Osteoblast (primary cell): Measurements from ENCODE around the gene AMPD3. TPM values are rescaled to one million over a fixed set of nuclear protein-coding genes. Genes with fewer than 3 reads are reported as not detected.

Experiments used
- DNase-seq: peaks from one replicate; pipeline ENCODE4 v3.0.0; 2011; ENCODE audit warnings: low spot score, mixed read lengths; ENCODE audit not compliant: insufficient read length; ENCODE audit errors: missing footprints
- H2AFZ ChIP-seq: 2 replicates; pipeline ENCODE4 v1.6.0; 2011; ENCODE audit warnings: mild to moderate bottlenecking, low read length
- H3K27ac ChIP-seq: 2 replicates; pipeline ENCODE4 v1.5.1; 2011; ENCODE audit warnings: mild to moderate bottlenecking, low read depth, low read length, moderate library complexity
- H3K27me3 ChIP-seq: 2 replicates; pipeline ENCODE4 v1.6.0; 2012; ENCODE audit warnings: mild to moderate bottlenecking, control low read depth, inconsistent platforms, low read length, moderate library complexity; ENCODE audit not compliant: insufficient read depth
- H3K36me3 ChIP-seq: 2 replicates; pipeline ENCODE4 v1.5.1; 2011; ENCODE audit warnings: mild to moderate bottlenecking, low read length, control low read depth, moderate library complexity; ENCODE audit not compliant: insufficient read depth
- H3K4me1 ChIP-seq: 2 replicates; pipeline ENCODE4 v1.5.1; 2011; ENCODE audit warnings: mild to moderate bottlenecking, low read length, control low read depth, moderate library complexity; ENCODE audit not compliant: insufficient read depth
- H3K4me2 ChIP-seq: 2 replicates; pipeline ENCODE4 v1.6.0; 2011; ENCODE audit warnings: mild to moderate bottlenecking, low read length; ENCODE audit not compliant: insufficient read depth
- H3K4me3 ChIP-seq: fragments of 200-600 bp; sonication (generic); 3 replicates; pipeline ENCODE4 v1.5.1; 2012; ENCODE audit warnings: mild to moderate bottlenecking, low read length, inconsistent platforms; ENCODE audit not compliant: insufficient read depth
- H3K79me2 ChIP-seq: 2 replicates; pipeline ENCODE4 v1.6.0; 2012; ENCODE audit warnings: mild to moderate bottlenecking, low read length, control low read depth, inconsistent platforms; ENCODE audit not compliant: insufficient read depth
- H3K9me3 ChIP-seq: 2 replicates; pipeline ENCODE4 v1.5.1; 2011; ENCODE audit warnings: low read depth, low read length, control low read depth
- H4K20me1 ChIP-seq: 2 replicates; pipeline ENCODE4 v1.6.0; 2012; ENCODE audit warnings: mild to moderate bottlenecking, low read length, control low read depth; ENCODE audit not compliant: insufficient read depth
- total RNA-seq: library from RNA; depleted of rRNA; stranded (reverse); fragments of >200 nt; gene quantifications from 2 replicates; pipeline ENCODE4 v1.2.3, GENCODE V29; 2012
- TF ChIP-seq, protein P1 (sequence below): IDR thresholded peaks from 2 replicates; pipeline ENCODE4 v1.5.1; 2011; ENCODE audit warnings: mild to moderate bottlenecking, low read depth, low read length, moderate library complexity; ENCODE audit errors: extremely low read depth

The AMPD3 gene
- total RNA-seq, 1 donor: 3.6 TPM

- Histone ChIP-seq H3K9me3 (no peaks in the 10 kb centered on the region), H4K20me1 (no peaks in the 10 kb centered on the region), H3K4me1 (peaks cover 43% of the 10 kb centered on the region), H3K4me3 (no peak overlapping the region), H3K4me2 (no peak overlapping the region), H3K27ac (no peak overlapping the region), H3K79me2 (peaks cover 56% of the 10 kb centered on the region), H2AFZ (no peak overlapping the region), H3K36me3 (peaks cover 26% of the 10 kb centered on the region), H3K27me3 (no peaks in the 10 kb centered on the region)
- no peak for DNase-seq
- TF ChIP-seq, protein P1, sequence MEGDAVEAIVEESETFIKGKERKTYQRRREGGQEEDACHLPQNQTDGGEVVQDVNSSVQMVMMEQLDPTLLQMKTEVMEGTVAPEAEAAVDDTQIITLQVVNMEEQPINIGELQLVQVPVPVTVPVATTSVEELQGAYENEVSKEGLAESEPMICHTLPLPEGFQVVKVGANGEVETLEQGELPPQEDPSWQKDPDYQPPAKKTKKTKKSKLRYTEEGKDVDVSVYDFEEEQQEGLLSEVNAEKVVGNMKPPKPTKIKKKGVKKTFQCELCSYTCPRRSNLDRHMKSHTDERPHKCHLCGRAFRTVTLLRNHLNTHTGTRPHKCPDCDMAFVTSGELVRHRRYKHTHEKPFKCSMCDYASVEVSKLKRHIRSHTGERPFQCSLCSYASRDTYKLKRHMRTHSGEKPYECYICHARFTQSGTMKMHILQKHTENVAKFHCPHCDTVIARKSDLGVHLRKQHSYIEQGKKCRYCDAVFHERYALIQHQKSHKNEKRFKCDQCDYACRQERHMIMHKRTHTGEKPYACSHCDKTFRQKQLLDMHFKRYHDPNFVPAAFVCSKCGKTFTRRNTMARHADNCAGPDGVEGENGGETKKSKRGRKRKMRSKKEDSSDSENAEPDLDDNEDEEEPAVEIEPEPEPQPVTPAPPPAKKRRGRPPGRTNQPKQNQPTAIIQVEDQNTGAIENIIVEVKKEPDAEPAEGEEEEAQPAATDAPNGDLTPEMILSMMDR: no peak
These were observed 79.3 kb downstream of the AMPD3 start for GRCh38 chr11:10534316-10534715.

DNA sequence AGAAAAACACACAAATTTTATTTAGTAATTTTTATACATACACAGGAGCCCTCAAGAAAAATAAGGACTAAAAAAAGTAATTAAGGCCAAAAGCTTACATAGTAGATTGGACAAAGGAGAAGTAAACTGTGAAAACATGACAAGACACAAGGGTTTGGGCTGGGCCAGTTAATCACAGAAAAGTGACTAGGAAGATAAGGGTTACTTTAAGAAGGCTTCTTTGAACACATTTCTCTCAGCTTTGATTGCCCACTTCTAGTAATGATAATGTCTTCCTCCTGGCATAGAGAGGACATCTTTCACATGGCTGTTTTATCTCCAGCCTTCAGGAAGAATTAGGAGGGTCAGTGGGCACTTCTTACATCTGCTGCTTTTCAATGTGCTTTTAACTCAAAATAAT lies 82.5 kb downstream of the AMPD3 start:
- H3K4me2 ChIP-seq: no peak overlapping the region
- H3K4me1 ChIP-seq: peaks cover 39% of the 10 kb centered on the region
- no peaks in the 10 kb centered on the region for H3K27me3 ChIP-seq
- no peaks in the 10 kb centered on the region for H3K9me3 ChIP-seq
- no peak for DNase-seq
- no peak overlapping the region for H3K4me3 ChIP-seq
- no peak overlapping the region for H3K27ac ChIP-seq
- no peak overlapping the region for H2AFZ ChIP-seq
- H3K36me3 ChIP-seq: peaks cover 14% of the 10 kb centered on the region
- H3K79me2 ChIP-seq: peaks cover 69% of the 10 kb centered on the region
- no peaks in the 10 kb centered on the region for H4K20me1 ChIP-seq
- TF ChIP-seq, protein P1: no peak

GRCh38 chr11:10538924-10539323 lies 83.9 kb downstream of the AMPD3 start:
- Histone ChIP-seq H3K9me3 (no peaks in the 10 kb centered on the region), H3K27ac (peak overlapping the region; percentile 63), H3K4me3 (peak overlapping the region; percentile 44), H4K20me1 (no peaks in the 10 kb centered on the region), H3K27me3 (no peaks in the 10 kb centered on the region), H3K36me3 (peaks cover 2% of the 10 kb centered on the region), H3K79me2 (peaks cover 59% of the 10 kb centered on the region), H3K4me2 (peak overlapping the region; percentile 97), H3K4me1 (peaks cover 39% of the 10 kb centered on the region), H2AFZ (no peak overlapping the region)
- no peak for DNase-seq
- TF ChIP-seq, protein P1: no peak

GRCh38 chr11:10539339-10539738 lies 84.3 kb downstream of the AMPD3 start:
- Histone ChIP-seq H2AFZ (no peak overlapping the region), H3K4me3 (peak overlapping the region; percentile 78), H3K27me3 (no peaks in the 10 kb centered on the region), H3K4me2 (peak overlapping the region; percentile 97), H3K9me3 (no peaks in the 10 kb centered on the region), H4K20me1 (no peaks in the 10 kb centered on the region), H3K79me2 (peaks cover 55% of the 10 kb centered on the region), H3K27ac (peak overlapping the region; percentile 63), H3K36me3 (no peaks in the 10 kb centered on the region), H3K4me1 (peaks cover 39% of the 10 kb centered on the region)
- no peak for DNase-seq
- TF ChIP-seq, protein P1: no peak
